Measurements from ENCODE around the gene RNU5D-1.

Gene RNU5D-1

DNA sequence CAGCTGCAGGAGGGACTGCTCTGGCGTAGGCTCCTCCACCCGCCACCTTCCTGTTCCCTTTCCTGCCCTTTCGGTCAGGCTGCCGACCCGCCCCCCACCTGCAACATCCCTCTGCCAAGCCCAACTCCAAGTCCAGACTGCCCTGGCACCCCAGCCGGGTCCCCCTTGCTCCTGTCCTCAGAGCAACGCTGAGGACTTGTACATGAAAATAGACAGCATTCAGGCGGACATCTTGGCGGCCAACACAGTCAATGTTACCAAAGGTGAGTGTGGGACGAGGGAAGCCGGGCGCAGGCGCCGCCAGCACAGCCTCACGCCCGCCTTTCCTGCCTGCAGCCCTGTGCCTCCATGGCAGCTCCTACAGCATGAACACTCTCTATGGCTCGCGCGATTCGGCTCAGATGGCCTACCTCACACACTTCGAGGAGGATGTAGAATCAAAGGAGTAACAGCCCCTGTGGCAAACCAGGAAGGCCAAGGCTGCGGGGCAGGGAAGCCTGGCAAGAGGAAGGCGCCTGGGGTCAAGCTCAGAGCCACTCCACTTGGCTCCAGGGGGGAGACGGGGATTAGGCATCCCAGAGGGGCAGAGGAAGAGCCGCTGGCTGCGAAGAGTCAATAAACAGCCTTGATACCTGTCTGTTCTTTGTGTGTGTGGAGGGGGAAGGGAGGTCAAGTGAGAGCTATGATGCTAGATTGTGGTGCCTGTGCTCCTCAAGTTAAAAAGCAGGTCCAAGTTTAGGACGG lies 5.8 kb downstream of the RNU5D-1 start:
- H3K4me3 ChIP-seq (ENCODE audit: low read depth, low read length), result no peak overlapping the region
- TF ChIP-seq, protein P1, sequence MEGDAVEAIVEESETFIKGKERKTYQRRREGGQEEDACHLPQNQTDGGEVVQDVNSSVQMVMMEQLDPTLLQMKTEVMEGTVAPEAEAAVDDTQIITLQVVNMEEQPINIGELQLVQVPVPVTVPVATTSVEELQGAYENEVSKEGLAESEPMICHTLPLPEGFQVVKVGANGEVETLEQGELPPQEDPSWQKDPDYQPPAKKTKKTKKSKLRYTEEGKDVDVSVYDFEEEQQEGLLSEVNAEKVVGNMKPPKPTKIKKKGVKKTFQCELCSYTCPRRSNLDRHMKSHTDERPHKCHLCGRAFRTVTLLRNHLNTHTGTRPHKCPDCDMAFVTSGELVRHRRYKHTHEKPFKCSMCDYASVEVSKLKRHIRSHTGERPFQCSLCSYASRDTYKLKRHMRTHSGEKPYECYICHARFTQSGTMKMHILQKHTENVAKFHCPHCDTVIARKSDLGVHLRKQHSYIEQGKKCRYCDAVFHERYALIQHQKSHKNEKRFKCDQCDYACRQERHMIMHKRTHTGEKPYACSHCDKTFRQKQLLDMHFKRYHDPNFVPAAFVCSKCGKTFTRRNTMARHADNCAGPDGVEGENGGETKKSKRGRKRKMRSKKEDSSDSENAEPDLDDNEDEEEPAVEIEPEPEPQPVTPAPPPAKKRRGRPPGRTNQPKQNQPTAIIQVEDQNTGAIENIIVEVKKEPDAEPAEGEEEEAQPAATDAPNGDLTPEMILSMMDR (IDR thresholded peaks at IDR 0.05; ENCODE audit: borderline replicate concordance, insufficient read depth, low read depth, low read length), result no peak

DNA sequence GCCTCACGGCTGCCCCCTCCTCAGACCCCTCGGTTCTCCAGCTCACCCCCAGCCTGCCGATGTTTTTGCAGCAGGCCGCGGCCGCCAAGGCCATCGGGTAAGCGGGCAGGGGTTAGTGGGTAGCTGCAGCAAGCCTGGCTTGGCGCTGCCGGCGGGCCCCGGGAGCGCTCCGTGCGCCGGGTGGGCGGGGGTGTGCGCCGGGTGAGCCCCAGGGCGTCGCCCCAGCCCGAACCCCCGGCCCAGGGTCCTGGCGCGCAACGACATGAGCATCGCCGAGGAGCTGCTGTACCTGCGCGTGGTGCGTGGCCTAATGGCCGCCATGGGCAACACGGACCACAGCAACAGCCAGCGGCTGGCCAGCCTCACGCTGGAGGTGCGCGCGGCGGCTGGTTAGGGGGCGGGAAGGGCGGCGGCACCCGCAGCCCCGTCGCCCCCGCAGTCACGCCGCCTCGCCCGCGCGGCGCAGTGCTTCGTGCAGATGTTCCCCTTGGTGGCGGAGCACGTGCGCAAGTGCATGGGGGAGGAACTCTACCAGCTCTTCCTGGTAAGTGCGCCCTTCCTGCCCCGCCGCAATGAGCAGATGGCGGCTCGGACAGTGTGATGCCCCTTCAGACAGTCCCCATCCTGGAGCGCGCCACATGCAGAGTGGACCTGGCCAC lies 6.5 kb downstream of the RNU5D-1 start:
- TF ChIP-seq, protein P1 (IDR thresholded peaks at IDR 0.05; ENCODE audit: borderline replicate concordance, insufficient read depth, low read depth, low read length), result no peak
- H3K4me3 ChIP-seq (ENCODE audit: low read depth, low read length), result no peak overlapping the region

GRCh38 chr1:44723496-44724295 lies 7.3 kb downstream of the RNU5D-1 start:
- H3K4me3 ChIP-seq (ENCODE audit: low read depth, low read length), result no peak overlapping the region
- TF ChIP-seq, protein P1 (IDR thresholded peaks at IDR 0.05; ENCODE audit: borderline replicate concordance, insufficient read depth, low read depth, low read length), result no peak

- peak overlapping the region; percentile 19 for H3K4me3 ChIP-seq (ENCODE audit: low read depth, low read length)
- TF ChIP-seq, protein P1 (IDR thresholded peaks at IDR 0.05; ENCODE audit: borderline replicate concordance, insufficient read depth, low read depth, low read length), result no peak
These were observed 7.9 kb downstream of the RNU5D-1 start for GRCh38 chr1:44723064-44723463.

DNA sequence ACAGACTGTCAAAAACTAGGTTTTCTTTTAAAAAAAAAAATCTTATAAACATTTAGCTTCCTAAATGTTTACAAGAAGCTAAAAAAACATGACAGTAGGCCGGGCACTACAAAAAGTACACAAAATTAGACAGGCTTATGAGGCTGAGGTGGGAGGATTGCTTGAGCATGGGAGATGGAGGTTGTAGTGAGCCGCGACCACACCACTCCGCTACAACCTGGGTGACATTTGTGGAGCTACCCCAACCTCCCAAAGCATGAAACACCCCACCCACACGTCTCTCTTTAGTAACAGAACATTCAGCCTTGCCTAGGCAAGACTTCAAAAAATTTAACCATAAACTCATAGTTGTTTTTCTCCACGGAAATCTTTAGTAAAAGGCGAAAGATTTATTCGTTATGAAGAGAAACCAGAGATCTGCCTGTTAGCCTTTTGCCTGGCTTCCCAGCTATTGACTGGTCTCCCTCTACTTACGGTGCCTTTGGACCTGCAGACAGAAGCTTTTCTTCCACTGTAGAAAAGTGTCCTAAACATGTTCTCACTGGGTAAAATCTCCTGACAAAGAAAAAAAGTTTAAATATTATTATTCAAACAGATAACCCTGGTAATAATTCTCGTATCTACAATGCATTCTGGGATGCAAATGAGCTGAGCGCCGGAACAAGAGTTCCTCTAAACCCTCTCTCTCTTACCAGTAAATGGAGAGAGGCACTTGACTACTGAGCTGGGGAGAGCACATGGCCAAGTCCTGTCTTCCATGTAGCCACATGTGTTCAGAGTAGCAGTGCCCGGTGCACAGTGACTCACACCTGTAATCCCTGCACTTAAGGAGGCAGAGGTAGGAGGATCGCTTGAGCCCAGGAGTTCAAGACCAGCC lies 9.2 kb downstream of the RNU5D-1 start:
- H3K4me3 ChIP-seq (ENCODE audit: low read depth, low read length), result no peak overlapping the region
- TF ChIP-seq, protein P1 (IDR thresholded peaks at IDR 0.05; ENCODE audit: borderline replicate concordance, insufficient read depth, low read depth, low read length), result no peak

DNA sequence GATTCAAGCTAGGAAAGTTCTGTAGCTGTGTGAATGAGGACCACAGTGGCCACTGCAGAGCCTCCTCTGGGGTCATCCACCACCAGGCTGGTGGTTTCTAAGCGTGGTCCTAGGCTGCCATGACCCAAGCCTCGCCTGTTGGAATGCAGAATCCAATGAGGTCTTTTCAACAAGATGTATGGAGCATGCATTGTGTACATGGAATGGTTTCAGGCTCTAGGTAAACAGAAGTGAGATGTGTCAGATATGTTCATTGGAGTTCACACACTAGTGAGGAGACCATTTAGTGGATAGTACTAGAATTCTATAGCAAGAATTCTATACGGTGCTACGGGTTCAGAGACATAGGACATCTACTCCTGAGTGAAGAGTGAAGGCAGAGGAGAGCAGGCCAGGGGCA lies 10.7 kb downstream of the RNU5D-1 start:
- TF ChIP-seq, protein P1 (IDR thresholded peaks at IDR 0.05; ENCODE audit: borderline replicate concordance, insufficient read depth, low read depth, low read length), result no peak
- H3K4me3 ChIP-seq (ENCODE audit: low read depth, low read length), result no peak overlapping the region
